H1 (cell line): ENCODE measurements around the gene SMCHD1. TPM values are rescaled to one million over a fixed set of nuclear protein-coding genes. Genes with fewer than 3 reads are reported as not detected.

ENCODE experiments used
- BCL11A ChIP-seq, 2 experiments: IDR thresholded peaks; one replicate each; pipeline ENCODE4 v1.6.1; 2011; ENCODE audit warnings: low read depth in 2 of 2, low read length in 2 of 2, mild to moderate bottlenecking in 2 of 2
- CHD7 ChIP-seq: fragments of 300-600 bp; sonication (generic); IDR thresholded peaks from 2 replicates; pipeline ENCODE4 v1.7.1; 2012; ENCODE audit warnings: low read length, moderate library complexity, mild to moderate bottlenecking, inconsistent platforms; ENCODE audit not compliant: insufficient replicate concordance
- JUND ChIP-seq: IDR thresholded peaks from 2 replicates; pipeline ENCODE4 v1.6.1; 2011; ENCODE audit warnings: mild to moderate bottlenecking, improper control_type of control experiment, low read length
- KDM4A ChIP-seq: IDR thresholded peaks from one replicate; pipeline ENCODE4 v1.7.1; 2012; ENCODE audit warnings: low read depth, mild to moderate bottlenecking, moderate library complexity, low read length, inconsistent platforms; ENCODE audit not compliant: severe bottlenecking
- SIN3A ChIP-seq, 2 experiments: IDR thresholded peaks in 1 of 2; conservative IDR thresholded peaks in 1 of 2; 2 replicates each; pipeline ENCODE4 v1.6.1; 2011 to 2012; ENCODE audit warnings: low read length in 2 of 2, improper control_type of control experiment in 1 of 2, low read depth in 1 of 2, mild to moderate bottlenecking in 1 of 2
- SIX5 ChIP-seq: IDR thresholded peaks from 2 replicates; pipeline ENCODE4 v1.6.1; 2011; ENCODE audit warnings: mild to moderate bottlenecking, low read depth, low read length
- ZNF274 ChIP-seq: IDR thresholded peaks from 2 replicates; pipeline ENCODE4 v1.7.0; 2012; ENCODE audit warnings: low read length, borderline replicate concordance; ENCODE audit errors: extremely low read depth
- polyA plus RNA-seq, 7 experiments: library from polyadenylated mRNA; depleted of rRNA in 3 of 7; stranded (reverse) in 5 of 7; unstranded in 2 of 7; fragments of >200 nt in 5 of 7; fragments of 200-250 nt in 2 of 7; gene quantifications; 1 replicate in 5 of 7; 2 replicates in 1 of 7; 4 replicates in 1 of 7; pipeline versions ENCODE4 v1.2.1 to v1.2.3, GENCODE V29; 2011 to 2013; ENCODE audit warnings: missing spikeins in 2 of 7, mixed read lengths in 2 of 7
- total RNA-seq: library from RNA; stranded (reverse); fragmentation: NEBNext Ultra II Directional; extraction: Animal tissue kit (Norgen Biotek cat#: 25700); gene quantifications from 2 replicates; pipeline ENCODE4 v1.2.1, GENCODE V29; 2021

Gene SMCHD1
- total and polyA plus RNA-seq, 2 of the 8 experiments (the other 6 are each of a cell fraction or from before 2014, with no cell fraction given), result 9.3 to 32.0 TPM

GRCh38 chr18:2723207-2723606 lies 67.7 kb downstream of the SMCHD1 start (continued):
- no peak for TF ChIP-seq CHD7
- TF ChIP-seq KDM4A, result no peak
- TF ChIP-seq BCL11A (IDR thresholded peaks at IDR 0.05; ENCODE audit: low read depth in 2 of 2, low read length in 2 of 2), result no peak
- TF ChIP-seq SIN3A (conservative IDR thresholded peaks at IDR 0.05 in 1 of 2, IDR thresholded peaks at IDR 0.05 in 1 of 2; ENCODE audit: low read depth in 1 of 2, low read length in 2 of 2), result no peak
- TF ChIP-seq ZNF274, result no peak
- TF ChIP-seq JUND, result no peak
- no peak for TF ChIP-seq SIX5
